Muscle layer of duodenum (tissue), 2 donors: ENCODE data around the gene RAB38.

Experiments
- H3K27ac ChIP-seq: one replicate; pipeline ENCODE4 v1.7.0; 2013; ENCODE audit warnings: mild to moderate bottlenecking, low read length
- H3K27me3 ChIP-seq: one replicate; pipeline ENCODE4 v1.7.0; 2013; ENCODE audit warnings: low read depth, mild to moderate bottlenecking, control low read depth, low read length
- H3K36me3 ChIP-seq, 2 donors: one replicate each; pipeline ENCODE4 v1.7.0; 2013; ENCODE audit warnings: low read length in 2 of 2, control low read depth in 1 of 2, mild to moderate bottlenecking in 1 of 2; ENCODE audit not compliant: insufficient read depth in 2 of 2, control insufficient read depth in 1 of 2
- H3K4me1 ChIP-seq, 2 donors: one replicate each; pipeline ENCODE4 v1.7.0; 2013; ENCODE audit warnings: low read length in 2 of 2, mild to moderate bottlenecking in 2 of 2, control low read depth in 1 of 2, moderate library complexity in 1 of 2; ENCODE audit not compliant: insufficient read depth in 2 of 2, control insufficient read depth in 1 of 2
- H3K4me3 ChIP-seq, 2 donors: one replicate each; pipeline ENCODE4 v1.7.0; 2013; ENCODE audit warnings: low read length in 2 of 2, low read depth in 1 of 2, mild to moderate bottlenecking in 1 of 2
- H3K9me3 ChIP-seq, 2 donors: one replicate each; pipeline ENCODE4 v1.7.0; 2013; ENCODE audit warnings: low read length in 2 of 2, control low read depth in 1 of 2, mild to moderate bottlenecking in 1 of 2; ENCODE audit not compliant: control insufficient read depth in 1 of 2
- donor health status: healthy.

The RAB38 gene

DNA sequence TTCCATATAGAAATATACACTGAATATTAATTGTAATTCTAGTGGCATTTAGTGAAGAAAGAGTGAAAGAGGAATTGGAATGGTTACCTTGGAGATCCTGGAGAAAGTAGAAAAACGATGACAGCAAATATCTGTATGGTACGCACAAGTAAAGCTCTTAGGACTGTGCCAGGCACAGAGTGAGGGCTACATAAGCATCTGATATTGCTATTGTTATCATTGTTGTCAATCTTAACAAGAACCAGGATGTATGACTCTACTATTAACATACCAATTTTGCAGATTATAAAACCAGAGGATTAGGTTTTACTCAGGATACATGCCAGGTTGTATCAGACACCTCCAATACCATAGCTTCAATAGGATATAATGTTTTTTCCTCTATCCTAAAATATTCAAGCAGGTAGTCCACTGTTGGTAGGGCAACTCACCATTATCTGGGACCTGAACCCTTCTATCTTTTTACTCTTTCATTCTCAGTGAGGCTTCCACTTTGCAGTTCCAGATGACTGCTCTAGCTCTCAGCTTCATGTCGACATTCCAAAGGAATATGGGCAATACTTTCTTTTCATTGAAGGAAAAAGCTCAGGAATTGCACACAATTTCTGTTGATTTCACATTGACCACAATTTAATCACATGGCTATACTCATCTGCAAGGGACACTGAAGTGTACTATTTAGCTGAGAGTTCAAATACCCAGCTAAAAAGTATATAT, 73.2 kb downstream of the RAB38 start:
- Histone ChIP-seq H3K4me1 (no peaks in the 10 kb centered on the region), H3K4me3 (no peak overlapping the region), H3K27ac (no peak overlapping the region), H3K36me3 (no peaks in the 10 kb centered on the region), H3K27me3 (no peaks in the 10 kb centered on the region), H3K9me3 (no peaks in the 10 kb centered on the region)

DNA sequence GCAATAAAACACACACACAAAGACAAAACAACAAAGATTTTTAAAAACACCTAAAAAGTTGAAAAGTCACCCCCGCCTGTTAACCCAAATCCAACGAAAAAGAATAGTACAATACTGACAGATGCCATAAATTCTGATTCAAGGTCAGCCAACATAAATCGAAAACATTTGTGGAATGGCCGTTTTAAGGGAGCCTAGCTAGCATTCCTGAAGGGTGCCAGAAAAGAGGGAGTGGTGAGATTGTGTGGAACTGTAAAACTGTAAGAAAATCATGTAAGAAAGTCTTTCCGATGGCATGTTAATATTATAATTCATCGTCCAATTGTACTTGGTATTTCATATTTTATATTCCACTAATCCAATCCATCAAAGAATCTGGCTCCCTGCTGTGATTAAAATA, 75.1 kb downstream of the RAB38 start:
- no peaks in the 10 kb centered on the region for H3K9me3 ChIP-seq
- H3K4me3 ChIP-seq: no peak overlapping the region
- H3K27me3 ChIP-seq: no peaks in the 10 kb centered on the region
- no peak overlapping the region for H3K27ac ChIP-seq
- no peaks in the 10 kb centered on the region for H3K4me1 ChIP-seq
- H3K36me3 ChIP-seq: no peaks in the 10 kb centered on the region

DNA sequence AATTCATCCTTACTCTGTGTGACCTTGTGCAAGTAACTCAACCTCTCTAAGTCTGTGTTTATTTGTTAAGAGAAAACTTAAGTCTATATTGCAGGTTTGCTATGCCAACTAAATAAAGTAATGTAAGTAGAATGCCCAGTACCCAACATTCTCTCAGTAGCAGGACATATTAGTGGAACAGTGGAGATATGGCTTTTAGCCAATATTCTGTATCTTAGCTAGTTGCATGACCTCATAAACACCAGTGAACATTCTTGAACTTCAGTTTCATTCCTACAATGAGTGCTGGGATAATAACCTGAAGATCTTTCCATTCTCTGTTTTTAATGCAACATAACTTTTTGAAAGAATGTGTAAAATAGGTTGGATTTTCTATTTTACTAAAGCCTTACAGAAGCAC, 77.0 kb downstream of the RAB38 start:
- Histone ChIP-seq H3K27me3 (no peaks in the 10 kb centered on the region), H3K4me1 (no peaks in the 10 kb centered on the region), H3K4me3 (no peak overlapping the region), H3K9me3 (no peaks in the 10 kb centered on the region), H3K27ac (no peak overlapping the region), H3K36me3 (no peaks in the 10 kb centered on the region)

DNA sequence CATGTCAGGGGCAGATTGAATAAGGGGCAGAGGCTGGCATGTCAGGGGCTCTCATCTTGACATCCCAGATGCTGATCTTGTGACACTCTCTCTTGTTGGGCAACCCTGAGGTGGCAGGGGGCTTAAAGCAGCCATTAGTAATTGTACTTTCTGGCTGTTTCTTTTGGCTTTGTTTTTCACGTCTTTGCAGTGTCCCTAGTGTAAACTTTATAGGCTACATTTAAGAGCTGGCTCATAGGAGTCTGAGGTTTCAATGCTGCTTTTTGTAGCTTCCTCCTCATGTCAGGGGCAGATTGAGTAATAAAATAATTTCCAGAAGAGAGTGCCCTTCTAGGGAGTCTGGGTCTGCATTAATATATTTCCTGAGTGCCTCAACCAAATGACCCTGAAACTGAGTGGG, 86.1 kb downstream of the RAB38 start:
- Histone ChIP-seq H3K36me3 (no peaks in the 10 kb centered on the region), H3K9me3 (no peaks in the 10 kb centered on the region), H3K27me3 (no peaks in the 10 kb centered on the region), H3K27ac (no peak overlapping the region), H3K4me1 (no peaks in the 10 kb centered on the region), H3K4me3 (no peak overlapping the region)

DNA sequence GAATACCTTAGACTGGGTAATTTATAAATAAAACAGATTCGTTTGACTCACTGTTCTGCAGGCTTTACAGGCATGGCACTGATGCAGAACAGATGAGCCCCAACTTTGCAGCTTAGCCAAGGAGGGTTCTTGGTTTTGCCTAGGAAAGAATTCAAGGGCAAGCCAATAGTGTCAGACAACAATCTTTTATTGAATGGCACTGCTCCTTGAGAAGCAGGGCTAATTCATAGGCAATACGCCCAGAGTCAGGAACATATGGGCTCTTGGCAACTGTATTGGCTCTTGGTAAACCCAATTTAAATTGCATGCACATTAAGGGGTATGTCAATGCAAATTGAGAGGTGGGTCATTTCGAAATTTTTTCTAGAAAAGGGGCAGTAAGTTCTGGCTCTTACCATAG, 87.9 kb downstream of the RAB38 start:
- Histone ChIP-seq H3K36me3 (no peaks in the 10 kb centered on the region), H3K27ac (no peak overlapping the region), H3K4me3 (no peak overlapping the region), H3K4me1 (no peaks in the 10 kb centered on the region), H3K9me3 (no peaks in the 10 kb centered on the region), H3K27me3 (no peaks in the 10 kb centered on the region)

DNA sequence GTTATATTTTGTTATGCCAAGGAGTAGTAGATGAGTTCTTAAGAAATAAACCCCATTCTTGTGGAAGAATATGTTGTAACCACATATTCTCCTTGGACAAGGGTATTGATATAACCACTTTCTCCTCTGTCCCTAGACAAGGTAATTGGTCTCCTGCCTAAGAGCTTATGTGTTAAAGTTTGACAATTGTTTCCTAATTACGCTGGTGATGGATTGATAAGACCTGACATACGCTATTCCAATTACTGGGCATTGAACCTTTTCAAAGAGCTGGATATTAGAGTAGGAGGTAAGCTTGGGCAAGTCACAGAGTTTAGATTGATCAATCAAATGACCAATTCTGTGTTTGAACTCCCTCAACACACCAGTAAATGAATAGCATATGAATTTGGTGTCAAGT, 88.9 kb downstream of the RAB38 start:
- Histone ChIP-seq H3K27ac (no peak overlapping the region), H3K4me1 (no peaks in the 10 kb centered on the region)

DNA sequence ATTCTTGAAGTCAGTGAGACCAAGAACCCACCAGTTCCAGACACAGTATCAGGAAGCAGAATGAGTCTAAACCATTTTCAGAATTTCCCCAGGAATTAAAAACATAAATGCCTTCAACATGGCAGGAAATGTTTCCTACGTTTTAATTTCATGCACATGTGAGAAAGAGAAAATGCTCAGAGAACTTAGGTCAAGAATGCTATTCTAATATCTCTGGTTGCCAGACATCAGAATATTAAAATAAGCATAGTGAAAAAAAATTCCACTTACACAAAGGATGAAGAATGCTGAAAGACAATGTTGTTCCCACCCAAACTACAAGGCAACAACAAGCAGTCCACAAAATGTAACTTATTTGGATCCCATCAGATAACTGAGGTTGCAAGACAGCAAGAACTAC, 104.8 kb downstream of the RAB38 start:
- H3K9me3 ChIP-seq: no peaks in the 10 kb centered on the region
- no peak overlapping the region for H3K4me3 ChIP-seq
- H3K36me3 ChIP-seq: no peaks in the 10 kb centered on the region
- no peaks in the 10 kb centered on the region for H3K27me3 ChIP-seq
- H3K27ac ChIP-seq: no peak overlapping the region
- H3K4me1 ChIP-seq: no peaks in the 10 kb centered on the region

More for the DNA sequence above, 88.9 kb downstream of the RAB38 start:
- H3K36me3 ChIP-seq: no peaks in the 10 kb centered on the region
- no peaks in the 10 kb centered on the region for H3K9me3 ChIP-seq
- H3K27me3 ChIP-seq: no peaks in the 10 kb centered on the region
- H3K4me3 ChIP-seq: no peak overlapping the region

DNA sequence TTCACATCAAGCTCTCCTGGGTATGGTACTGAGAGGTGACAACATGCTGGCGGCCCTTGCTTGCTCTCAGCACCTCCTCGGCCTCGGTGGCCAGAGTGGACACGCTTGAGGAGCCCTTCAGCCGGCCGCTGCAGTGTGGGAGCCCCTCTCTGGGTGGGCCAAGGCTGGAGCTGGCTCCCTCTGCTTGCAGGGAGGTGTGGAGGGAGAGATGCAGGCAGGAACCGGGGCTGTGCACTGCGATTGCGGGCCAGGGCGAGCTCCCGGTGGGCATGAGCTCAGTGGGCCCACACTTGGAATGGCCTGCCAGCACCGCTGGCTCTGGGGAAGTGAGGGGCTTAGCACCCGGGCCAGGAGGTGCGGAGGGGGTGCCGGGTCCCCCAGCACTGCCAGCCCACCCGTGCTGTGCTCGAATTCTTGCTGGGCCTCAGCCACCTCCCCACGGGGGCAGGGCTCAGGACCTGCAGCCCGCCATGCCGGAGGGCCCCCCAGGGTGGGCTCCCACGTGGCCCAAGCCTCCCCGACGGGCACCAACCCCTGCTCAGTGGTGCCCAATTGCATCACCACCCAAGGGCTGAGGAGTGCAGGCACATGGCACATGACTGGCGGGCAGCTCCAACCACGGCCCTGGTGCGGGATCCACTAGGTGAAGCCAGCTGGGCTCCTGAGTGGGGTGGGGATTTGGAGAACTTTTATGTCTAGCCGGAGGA, 106.2 kb downstream of the RAB38 start:
- no peaks in the 10 kb centered on the region for H3K36me3 ChIP-seq
- H3K27me3 ChIP-seq: no peaks in the 10 kb centered on the region
- H3K4me3 ChIP-seq: no peak overlapping the region
- no peaks in the 10 kb centered on the region for H3K9me3 ChIP-seq
- H3K27ac ChIP-seq: no peak overlapping the region
- no peaks in the 10 kb centered on the region for H3K4me1 ChIP-seq

DNA sequence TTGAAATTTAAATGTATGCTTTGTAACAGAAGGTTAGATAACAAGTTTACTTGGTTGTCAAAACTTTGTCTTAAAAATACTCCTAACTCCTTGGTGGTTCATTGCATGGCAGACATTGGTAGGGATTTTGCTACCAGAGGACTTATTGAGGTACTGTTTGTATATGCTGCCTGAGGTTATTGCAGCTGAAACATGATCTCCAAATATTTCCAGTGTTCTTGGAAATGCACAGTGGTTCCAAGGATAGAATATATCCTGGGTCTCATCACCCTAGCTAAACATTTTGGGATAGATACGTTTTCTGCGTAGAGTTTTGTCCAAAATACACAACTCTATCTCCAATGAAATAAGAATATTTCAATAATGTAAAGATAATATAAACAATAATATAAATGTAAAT, 109.2 kb downstream of the RAB38 start:
- Histone ChIP-seq H3K9me3 (no peaks in the 10 kb centered on the region), H3K27ac (no peak overlapping the region), H3K4me1 (no peaks in the 10 kb centered on the region), H3K4me3 (no peak overlapping the region), H3K27me3 (no peaks in the 10 kb centered on the region), H3K36me3 (no peaks in the 10 kb centered on the region)

DNA sequence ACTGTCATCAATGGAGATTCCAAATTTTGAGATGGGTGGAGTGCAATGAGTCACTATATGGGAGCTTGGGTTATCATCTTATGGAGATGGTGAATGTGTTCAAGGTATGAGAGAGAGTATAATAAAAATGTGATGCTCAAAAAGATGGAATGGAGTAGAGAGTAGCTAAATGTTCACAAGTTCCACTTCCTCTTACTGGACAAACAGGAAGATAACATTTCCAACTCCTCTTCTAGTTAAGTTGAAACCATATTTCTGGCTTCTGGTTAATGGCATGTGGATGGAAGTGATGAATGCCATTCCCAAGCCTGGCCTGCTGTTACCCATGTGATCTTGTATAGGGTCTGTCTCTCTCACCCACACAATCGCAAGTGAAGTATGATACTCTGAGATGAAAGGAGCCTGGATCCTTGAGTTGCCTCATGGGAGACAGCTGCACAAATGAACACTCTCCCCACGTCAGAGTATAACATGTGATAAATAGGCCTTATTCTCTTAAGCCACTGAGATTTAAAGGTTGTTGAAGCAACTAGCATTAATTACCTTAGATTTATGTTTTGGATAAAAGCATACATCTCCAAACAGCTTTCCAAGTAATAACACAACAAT, 111.0 kb downstream of the RAB38 start:
- H3K4me3 ChIP-seq: no peak overlapping the region
- no peaks in the 10 kb centered on the region for H3K36me3 ChIP-seq
- no peaks in the 10 kb centered on the region for H3K9me3 ChIP-seq
- no peaks in the 10 kb centered on the region for H3K4me1 ChIP-seq
- no peak overlapping the region for H3K27ac ChIP-seq
- H3K27me3 ChIP-seq: no peaks in the 10 kb centered on the region
